IMR-90 (cell line): ENCODE data around the gene ITCH.

Experiments
- CEBPB ChIP-seq: IDR thresholded peaks from 2 replicates; pipeline ENCODE4 v1.6.1; 2012; ENCODE audit warnings: low read depth, low read length, improper control_type of control experiment
- CHD1 ChIP-seq: IDR thresholded peaks from 2 replicates; pipeline ENCODE4 v1.6.1; 2012; ENCODE audit warnings: low read depth, low read length, improper control_type of control experiment
- POLR2A ChIP-seq: IDR thresholded peaks from 2 replicates; pipeline ENCODE4 v1.6.1; 2012; ENCODE audit warnings: mild to moderate bottlenecking, low read depth, low read length
- RAD21 ChIP-seq: IDR thresholded peaks from 2 replicates; pipeline ENCODE4 v1.6.1; 2012; ENCODE audit warnings: low read length, improper control_type of control experiment
- SMC3 ChIP-seq: fragments of 150-350 bp; IDR thresholded peaks from 2 replicates; pipeline ENCODE4 v1.6.1; 2016; ENCODE audit warnings: low read depth, mild to moderate bottlenecking, antibody characterized with exemption, low read length, moderate library complexity
- TF ChIP-seq, protein P1 (sequence below): conservative IDR thresholded peaks from 2 replicates; pipeline ENCODE4 v1.5.1; 2012; ENCODE audit warnings: mild to moderate bottlenecking, low read depth, low read length, improper control_type of control experiment
- TF ChIP-seq, protein P2 (sequence below): fragments of 150-350 bp; IDR thresholded peaks from 2 replicates; pipeline ENCODE4 v1.6.1; 2017; ENCODE audit warnings: mild to moderate bottlenecking, antibody characterized with exemption, low read length, low read depth

- no peak for TF ChIP-seq POLR2A
- TF ChIP-seq, protein P1, sequence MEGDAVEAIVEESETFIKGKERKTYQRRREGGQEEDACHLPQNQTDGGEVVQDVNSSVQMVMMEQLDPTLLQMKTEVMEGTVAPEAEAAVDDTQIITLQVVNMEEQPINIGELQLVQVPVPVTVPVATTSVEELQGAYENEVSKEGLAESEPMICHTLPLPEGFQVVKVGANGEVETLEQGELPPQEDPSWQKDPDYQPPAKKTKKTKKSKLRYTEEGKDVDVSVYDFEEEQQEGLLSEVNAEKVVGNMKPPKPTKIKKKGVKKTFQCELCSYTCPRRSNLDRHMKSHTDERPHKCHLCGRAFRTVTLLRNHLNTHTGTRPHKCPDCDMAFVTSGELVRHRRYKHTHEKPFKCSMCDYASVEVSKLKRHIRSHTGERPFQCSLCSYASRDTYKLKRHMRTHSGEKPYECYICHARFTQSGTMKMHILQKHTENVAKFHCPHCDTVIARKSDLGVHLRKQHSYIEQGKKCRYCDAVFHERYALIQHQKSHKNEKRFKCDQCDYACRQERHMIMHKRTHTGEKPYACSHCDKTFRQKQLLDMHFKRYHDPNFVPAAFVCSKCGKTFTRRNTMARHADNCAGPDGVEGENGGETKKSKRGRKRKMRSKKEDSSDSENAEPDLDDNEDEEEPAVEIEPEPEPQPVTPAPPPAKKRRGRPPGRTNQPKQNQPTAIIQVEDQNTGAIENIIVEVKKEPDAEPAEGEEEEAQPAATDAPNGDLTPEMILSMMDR, result no peak
- no peak for TF ChIP-seq CHD1
- TF ChIP-seq, protein P2, sequence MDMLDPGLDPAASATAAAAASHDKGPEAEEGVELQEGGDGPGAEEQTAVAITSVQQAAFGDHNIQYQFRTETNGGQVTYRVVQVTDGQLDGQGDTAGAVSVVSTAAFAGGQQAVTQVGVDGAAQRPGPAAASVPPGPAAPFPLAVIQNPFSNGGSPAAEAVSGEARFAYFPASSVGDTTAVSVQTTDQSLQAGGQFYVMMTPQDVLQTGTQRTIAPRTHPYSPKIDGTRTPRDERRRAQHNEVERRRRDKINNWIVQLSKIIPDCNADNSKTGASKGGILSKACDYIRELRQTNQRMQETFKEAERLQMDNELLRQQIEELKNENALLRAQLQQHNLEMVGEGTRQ, result no peak
- no peak for TF ChIP-seq SMC3
- TF ChIP-seq RAD21, result no peak
- TF ChIP-seq CEBPB, result no peak
Measured at GRCh38 chr20:34427331-34427730, 64.3 kb downstream of the ITCH start.
